Measurements from ENCODE around the gene KDM4B. TPM values are rescaled to one million over a fixed set of nuclear protein-coding genes. Genes with fewer than 3 reads are reported as not detected.
A peak's percentile ranks its signal among the peaks of the same experiment; 100 is the strongest.

The KDM4B gene
- total and polyA plus RNA-seq, 9 of the 15 experiments (the other 6 are each of a cell fraction or from before 2014, with no cell fraction given) = 0.21 to 29.9 (median 7.3) TPM

DNA sequence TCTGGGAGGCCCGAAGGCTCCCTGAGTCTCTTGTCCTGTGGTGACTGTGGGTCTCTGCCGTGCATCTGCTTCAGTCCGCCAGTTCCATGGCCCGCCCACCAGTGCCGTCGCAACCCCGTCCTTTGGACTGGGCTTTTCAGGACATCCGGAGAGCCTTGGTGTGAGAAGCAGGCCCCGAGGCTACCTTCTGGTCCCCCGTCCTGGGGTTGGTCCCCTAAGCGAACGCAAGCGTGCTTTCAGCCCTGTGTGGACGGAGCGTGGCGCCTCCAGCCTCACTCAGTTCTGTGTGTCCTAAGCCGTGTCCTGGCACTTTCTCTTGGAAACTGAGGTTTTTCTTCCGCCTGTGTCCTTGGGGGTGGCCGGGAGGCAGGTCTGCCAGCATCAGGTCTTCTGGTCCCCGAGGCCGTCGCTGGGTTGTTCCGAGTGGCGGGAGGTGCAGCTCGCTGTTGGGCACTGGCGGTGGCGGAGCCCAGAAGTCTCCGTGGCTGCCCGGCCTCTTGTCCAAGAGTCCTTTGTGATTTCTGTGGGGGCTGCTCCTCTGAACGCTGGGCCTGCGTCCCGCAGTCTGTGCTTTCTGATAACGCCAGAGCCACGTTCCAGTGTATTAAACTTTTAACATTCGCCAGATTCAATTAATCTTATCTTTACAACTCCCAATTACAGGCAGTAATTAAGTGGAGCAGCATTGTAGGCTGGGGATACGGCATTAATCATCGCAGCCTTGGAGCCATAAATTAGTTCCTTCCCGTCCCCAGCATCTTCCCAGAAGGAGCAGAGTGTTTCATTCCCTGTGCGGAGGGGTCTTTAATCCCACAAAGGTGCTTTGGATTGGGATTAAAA, 99.5 kb downstream of the KDM4B start:
- H3K9ac ChIP-seq (ENCODE audit: insufficient read depth in 1 of 2, low read depth in 2 of 2, low read length in 2 of 2) = no peak overlapping the region
- H3K4me3 ChIP-seq = no peak overlapping the region
- FAIRE-seq (no peak), DNase-seq (ENCODE audit: extremely low read depth in 1 of 4, low spot score in 3 of 4) (no peak), ATAC-seq (no peak)
- WGBS (ENCODE audit: insufficient coverage, low coverage, missing lambda C conversion rate) = 82% methylated on average over 34 of the region's 39 CpGs
- H3K9me3 ChIP-seq (replicated peaks; ENCODE audit: control insufficient read depth, insufficient read depth, low read depth, low read length) = no peaks in the 10 kb centered on the region
- H3K36me3 ChIP-seq (ENCODE audit: control insufficient read depth, insufficient read depth, low read length) = peaks cover 8% of the 10 kb centered on the region; the same call in 1 of the 3 replicates
- peaks cover 3% of the 10 kb centered on the region for H3K9me1 ChIP-seq (ENCODE audit: control insufficient read depth, insufficient read depth, low read length)
- no TSS peak for BruUV-seq (replicated peaks)
- CTCF ChIA-PET (ENCODE audit: low intra/inter-chr PET ratio) = no interaction called here
- H3K79me2 ChIP-seq (ENCODE audit: control insufficient read depth, insufficient read depth, low read length) = no peaks in the 10 kb centered on the region
- no peak overlapping the region for H3K27ac ChIP-seq (ENCODE audit: extremely low read depth, low read depth, low read length)
- POLR2A ChIA-PET = interaction anchor here (1.0 to 1.1 kb wide), 2 partner anchors 14 to 17 kb away, joined by 4 read pairs; no protein-coding TSS in a partner anchor
- no peak for TF ChIP-seq THRB (CRISPR knock-in tag; conservative IDR thresholded peaks at IDR 0.05)
- H3K4me2 ChIP-seq (ENCODE audit: insufficient read depth, low read length) = no peak overlapping the region
- in situ Hi-C loops (cut with MboI) (no loop called here), intact Hi-C loops (cut with micrococcal nuclease) (no loop called here)
- H3K27me3 ChIP-seq (ENCODE audit: control insufficient read depth in 2 of 2, insufficient read depth in 2 of 2, low read length in 2 of 2) = no peaks in the 10 kb centered on the region
- H2AFZ ChIP-seq (ENCODE audit: low read depth, low read length) = no peak overlapping the region
- H3K4me1 ChIP-seq (replicated peaks in 1 of 2; ENCODE audit: control insufficient read depth in 2 of 2, insufficient read depth in 2 of 2, low read length in 2 of 2) = peaks cover 0 to 13% of the 10 kb centered on the region in 2 experiments; a peak in 1 of 5 replicates
- H4K20me1 ChIP-seq (replicated peaks; ENCODE audit: control insufficient read depth, insufficient read depth, low read length) = no peaks in the 10 kb centered on the region

DNA sequence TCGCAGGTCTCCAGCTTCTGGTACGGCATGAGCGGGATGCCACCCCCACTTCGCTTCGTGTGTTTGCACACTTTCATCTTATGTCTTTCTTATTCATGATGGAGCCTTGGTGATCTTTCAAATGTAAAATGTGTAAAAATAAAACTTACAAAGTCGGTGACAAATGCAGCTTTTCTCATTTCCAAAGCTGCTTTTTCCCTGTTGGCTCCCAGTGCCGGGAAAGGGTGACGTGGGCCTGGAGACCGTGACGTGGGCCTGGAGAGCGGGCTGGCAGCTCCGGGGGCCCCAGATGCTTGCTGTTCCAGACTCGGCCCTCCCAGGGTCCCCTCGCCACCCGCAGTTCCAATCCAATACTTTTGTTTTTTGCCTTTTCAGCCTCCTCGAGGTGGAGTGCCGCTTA, 101.4 kb downstream of the KDM4B start:
- H3K4me1 ChIP-seq (replicated peaks in 1 of 2; ENCODE audit: control insufficient read depth in 2 of 2, insufficient read depth in 2 of 2, low read length in 2 of 2) = peaks cover 0 to 20% of the 10 kb centered on the region in 2 experiments; a peak in 2 of 5 replicates
- intact Hi-C loops (cut with micrococcal nuclease) = no loop called here
- H3K27me3 ChIP-seq (ENCODE audit: control insufficient read depth in 2 of 2, insufficient read depth in 2 of 2, low read length in 2 of 2) = no peaks in the 10 kb centered on the region
- peaks cover 3% of the 10 kb centered on the region for H3K9me1 ChIP-seq (ENCODE audit: control insufficient read depth, insufficient read depth, low read length)
- FAIRE-seq (no peak), ATAC-seq (no peak), DNase-seq (ENCODE audit: extremely low read depth in 1 of 4, low spot score in 3 of 4) (no peak)
- H2AFZ ChIP-seq (ENCODE audit: low read depth, low read length) = no peak overlapping the region
- WGBS (ENCODE audit: insufficient coverage, low coverage, missing lambda C conversion rate) = 90% methylated on average over 17 of the region's 17 CpGs
- H3K4me3 ChIP-seq = no peak overlapping the region
- ChIA-PET CTCF (ENCODE audit: low intra/inter-chr PET ratio) (no interaction called here), POLR2A (interaction anchor here (0.6 kb wide), 1 partner anchor 189 kb away, joined by 3 read pairs; no protein-coding TSS in a partner anchor)
- H3K4me2 ChIP-seq (ENCODE audit: insufficient read depth, low read length) = no peak overlapping the region
- no peaks in the 10 kb centered on the region for H3K79me2 ChIP-seq (ENCODE audit: control insufficient read depth, insufficient read depth, low read length)
- in situ Hi-C loops (cut with MboI) = no loop called here
- no peak overlapping the region for H3K27ac ChIP-seq (ENCODE audit: extremely low read depth, low read depth, low read length)
- no TSS peak for BruUV-seq (replicated peaks)
- no peaks in the 10 kb centered on the region for H4K20me1 ChIP-seq (replicated peaks; ENCODE audit: control insufficient read depth, insufficient read depth, low read length)
- peaks cover 8% of the 10 kb centered on the region; the same call in 1 of the 3 replicates for H3K36me3 ChIP-seq (ENCODE audit: control insufficient read depth, insufficient read depth, low read length)
- H3K9ac ChIP-seq (ENCODE audit: insufficient read depth in 1 of 2, low read depth in 2 of 2, low read length in 2 of 2) = peak overlapping the region in 1 of 2 experiments; percentile 32; a peak in 2 of 4 replicates
- no peaks in the 10 kb centered on the region for H3K9me3 ChIP-seq (replicated peaks; ENCODE audit: control insufficient read depth, insufficient read depth, low read depth, low read length)
- TF ChIP-seq RB1 (IDR thresholded peaks at IDR 0.05; ENCODE audit: low read depth) (no peak), CREB3 (tag; conservative IDR thresholded peaks at IDR 0.05; ENCODE audit: low read depth) (no peak), BCL6 (CRISPR knock-in tag; IDR thresholded peaks at IDR 0.05) (no peak), ZBTB1 (CRISPR knock-in tag; IDR thresholded peaks at IDR 0.05; ENCODE audit: borderline replicate concordance, low read depth) (no peak), MTA3 (IDR thresholded peaks at IDR 0.05; ENCODE audit: borderline replicate concordance) (no peak), BCOR (IDR thresholded peaks at IDR 0.05) (no peak)
